GM19468 (cell line): ENCODE results near the gene MKRN3.

Source experiments
- ATAC-seq: cut with Tn5 transposase; IDR thresholded peaks from one replicate; pipeline ENCODE4 v1.9.1; 2021; ENCODE audit warnings: mild to moderate bottlenecking, moderate library complexity, moderate number of reproducible peaks; ENCODE audit not compliant: unreplicated experiment; ENCODE audit errors: extremely low read depth

MKRN3 gene

DNA sequence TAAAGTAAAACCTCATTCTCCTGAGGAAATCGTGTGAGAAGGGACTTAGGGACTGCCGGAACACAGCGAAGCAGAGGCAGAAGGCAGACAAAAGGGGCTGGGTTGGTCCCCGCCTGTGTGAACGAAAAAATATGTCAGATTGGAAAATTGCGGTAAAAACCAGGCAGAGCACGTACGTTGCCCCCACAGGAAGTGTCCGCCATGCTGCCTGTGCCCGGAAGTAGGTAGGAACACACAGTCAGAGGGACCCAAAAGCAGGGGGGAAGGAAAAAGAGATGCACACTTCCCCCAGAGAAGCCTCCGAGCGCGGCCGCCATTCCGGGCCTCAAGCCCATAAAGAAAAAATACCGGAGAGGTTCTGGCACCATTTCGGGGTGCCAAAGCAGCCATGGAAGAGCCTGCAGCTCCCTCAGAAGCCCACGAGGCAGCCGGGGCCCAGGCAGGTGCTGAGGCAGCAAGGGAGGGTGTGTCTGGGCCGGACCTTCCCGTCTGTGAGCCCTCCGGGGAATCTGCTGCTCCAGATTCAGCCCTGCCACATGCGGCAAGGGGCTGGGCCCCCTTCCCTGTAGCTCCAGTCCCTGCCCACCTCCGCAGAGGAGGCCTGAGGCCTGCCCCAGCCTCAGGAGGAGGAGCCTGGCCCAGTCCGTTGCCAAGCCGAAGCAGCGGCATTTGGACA lies at the start of gene MKRN3:
MKRN3 (plus strand) TSS at position 280 of the 676 bp plus-strand sequence; CDS start at position 389, 109 bp downstream.
- no peak for ATAC-seq

DNA sequence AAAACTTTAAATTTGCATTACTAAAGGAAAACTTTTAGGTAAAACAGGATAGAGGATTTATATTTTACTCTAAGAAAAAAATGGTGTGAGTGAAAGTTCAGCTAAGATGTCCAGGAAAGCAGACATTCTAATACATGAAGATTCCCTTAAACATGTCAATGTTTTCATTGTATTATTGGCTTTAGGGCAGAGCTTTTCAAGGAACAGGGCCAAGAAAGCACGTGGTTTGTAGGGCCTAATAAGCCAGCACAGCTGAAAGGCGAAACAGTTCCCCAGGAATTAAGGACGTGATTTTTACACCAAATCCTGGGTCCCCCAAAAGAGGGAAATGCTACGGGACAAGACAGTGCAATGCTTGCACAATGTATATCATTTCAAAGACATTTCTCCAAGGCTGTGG lies 48.6 kb upstream of the MKRN3 start:
- no peak for ATAC-seq

DNA sequence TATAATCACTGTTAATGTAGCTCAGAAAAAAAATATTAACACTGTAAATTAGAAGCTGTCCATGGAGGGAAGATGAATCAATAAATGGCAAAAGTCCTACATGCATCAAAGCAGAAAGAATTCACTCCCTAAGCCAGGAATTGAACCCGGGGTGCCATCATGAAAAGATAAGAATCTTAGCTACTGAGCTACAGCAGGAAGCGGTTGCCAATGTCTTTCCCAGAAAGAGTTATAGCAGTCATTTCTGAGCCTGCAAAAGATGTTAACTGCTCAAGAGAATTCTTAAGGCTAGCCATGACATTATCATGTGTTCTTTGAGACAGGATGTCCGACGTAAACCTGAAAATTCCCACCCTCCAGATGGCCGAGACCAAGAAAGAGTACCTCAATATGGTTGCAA lies 47.4 kb upstream of the MKRN3 start:
- no peak for ATAC-seq

DNA sequence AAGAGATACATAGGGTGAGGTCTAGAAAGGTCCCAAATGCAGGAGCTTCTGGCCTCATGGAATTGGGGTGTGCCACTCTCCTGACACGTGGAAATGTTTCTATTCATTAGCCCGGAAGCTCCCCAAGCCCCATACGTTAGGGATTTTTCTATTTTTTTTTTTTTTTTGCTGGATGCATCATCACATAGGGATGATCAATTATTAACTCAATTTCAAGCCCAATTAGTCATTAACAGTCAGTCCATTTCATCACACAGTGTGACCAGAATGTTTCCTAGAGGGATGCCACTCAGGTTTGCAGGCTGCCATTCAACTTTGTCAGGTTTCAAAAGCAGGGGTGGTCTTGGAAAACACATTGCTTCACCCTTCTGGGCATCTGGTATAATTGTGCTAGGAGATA lies 40.7 kb upstream of the MKRN3 start:
- no peak for ATAC-seq

DNA sequence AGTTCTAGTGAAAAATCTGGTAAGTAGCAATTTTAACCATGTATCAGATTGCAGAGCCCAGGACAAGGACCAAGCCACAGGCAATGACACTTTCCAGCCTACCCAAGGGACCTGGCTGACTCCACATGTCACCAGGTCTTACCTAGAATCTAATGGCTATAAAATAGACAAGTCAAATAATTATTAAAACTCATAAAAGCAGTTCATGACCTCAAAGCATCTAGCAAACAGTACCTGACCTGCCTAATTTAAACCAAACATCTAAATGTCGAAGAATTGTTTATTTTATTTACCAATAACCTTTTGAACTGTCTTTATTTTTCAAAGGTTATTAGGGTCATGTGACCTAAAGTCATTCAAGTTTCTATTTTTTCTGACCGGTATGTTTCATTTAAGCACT lies 35.6 kb upstream of the MKRN3 start:
- ATAC-seq, result no peak

DNA sequence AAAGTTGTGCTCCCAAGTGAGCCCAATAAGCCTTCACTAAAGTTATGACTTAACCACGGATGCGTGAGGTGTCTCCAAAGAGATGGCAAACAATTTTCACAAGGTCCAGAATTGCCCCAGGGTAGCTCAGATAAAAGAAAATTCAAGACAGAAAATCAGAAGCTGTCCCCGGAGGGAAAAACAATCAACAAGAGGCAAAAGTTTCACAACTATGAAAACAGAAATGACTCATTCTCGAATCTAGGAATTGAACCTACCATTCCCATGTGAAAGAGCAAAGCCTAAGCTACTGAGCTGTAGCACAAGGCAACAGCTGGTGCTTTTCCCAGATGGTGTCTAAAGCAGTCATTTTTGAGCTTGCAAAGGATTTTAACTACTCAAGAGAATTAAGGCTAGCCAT lies 33.5 kb upstream of the MKRN3 start:
- no peak for ATAC-seq

DNA sequence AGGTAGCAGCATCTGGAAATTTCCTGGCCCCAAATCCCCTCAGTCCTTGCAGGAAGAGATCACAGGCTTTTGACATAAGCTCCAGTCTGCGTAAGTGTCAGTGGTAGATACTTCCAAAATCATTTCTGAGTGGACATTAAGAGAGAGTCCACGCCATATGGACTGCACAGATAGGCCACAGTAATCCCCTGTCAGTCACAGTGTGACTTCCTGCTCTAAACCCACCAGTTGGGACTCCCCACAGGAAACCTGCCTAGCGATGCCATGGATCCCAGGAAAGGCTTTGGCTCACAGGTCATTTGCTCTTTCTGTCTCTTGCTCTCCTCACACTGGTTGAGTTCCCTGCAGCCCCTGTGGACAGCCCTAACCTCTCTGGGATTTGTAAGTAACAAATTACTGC lies 28.8 kb upstream of the MKRN3 start:
- ATAC-seq, result no peak

DNA sequence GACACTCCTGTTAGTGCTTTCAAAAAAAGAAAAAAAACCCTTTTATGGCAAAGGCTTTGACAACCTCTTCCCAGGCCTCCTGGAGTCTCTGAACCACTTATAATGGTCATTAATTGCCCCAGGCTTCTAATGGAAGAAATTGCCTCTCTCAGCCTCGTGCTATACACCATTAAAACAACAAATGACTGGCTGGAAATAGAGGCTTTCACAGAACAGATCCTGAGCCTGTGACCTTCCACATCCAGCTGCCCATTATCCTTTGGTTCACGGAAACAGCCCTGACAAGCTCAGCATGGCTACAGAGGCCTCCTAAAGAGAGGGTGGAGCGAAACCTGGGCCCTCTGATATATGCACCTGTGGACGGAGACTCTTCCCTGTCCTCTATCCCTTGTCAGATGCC lies 26.8 kb upstream of the MKRN3 start:
- ATAC-seq, result no peak

DNA sequence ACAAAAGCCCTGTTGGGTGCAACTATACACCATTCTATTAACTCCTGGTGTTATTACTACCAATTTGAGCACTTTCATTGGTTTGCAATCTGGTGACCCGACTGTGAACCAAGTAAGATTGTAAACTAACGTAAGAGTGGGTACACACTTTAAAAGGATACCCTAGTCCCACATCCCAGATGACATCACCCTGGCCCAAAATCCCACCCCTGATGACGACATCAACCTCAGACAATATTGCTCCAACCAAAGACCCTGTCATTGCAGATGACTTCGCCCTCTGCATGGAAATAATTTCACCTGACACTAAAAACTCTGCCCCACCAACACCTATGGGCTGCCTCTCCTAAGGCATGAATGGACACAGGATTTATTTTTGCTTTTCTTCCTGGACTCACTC lies 25.6 kb upstream of the MKRN3 start:
- no peak for ATAC-seq

DNA sequence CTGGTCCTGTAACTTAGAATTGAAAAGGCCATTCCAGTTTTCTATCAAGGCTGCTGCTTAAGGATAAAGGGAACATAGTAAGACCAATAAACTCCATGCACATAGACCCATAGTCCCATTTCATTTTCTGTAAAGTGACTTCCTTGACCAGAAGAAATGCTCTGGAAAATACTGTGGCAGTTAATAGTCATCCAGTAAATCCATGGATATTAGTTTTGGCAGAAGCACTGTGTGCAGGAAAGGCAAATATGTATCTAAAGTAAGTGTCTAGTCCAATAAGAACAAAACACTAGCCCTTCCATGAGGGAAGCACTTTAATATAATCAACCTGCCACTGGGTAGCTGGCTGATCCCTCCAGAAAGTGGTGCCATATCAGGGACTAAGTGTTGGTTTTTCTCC lies 19.3 kb upstream of the MKRN3 start:
- no peak for ATAC-seq

DNA sequence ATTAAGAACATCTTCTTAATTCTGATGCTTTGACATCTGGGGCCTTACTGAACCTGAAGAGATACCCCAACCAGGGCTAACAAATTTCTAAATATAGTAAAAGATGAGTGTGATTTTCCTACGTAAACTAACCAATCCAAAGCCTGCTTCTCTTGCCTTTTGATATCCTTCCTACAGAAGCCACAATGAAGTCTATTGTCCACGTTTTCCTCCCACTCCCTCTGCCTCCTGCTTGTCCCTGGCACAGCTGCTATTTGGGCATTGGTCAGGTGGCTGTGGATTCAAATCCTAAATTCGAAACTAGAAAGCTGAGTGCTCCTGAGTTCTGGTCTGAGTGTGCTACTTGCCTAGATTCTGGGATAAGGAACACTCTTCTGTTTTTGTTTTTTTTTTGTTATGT lies 17.4 kb upstream of the MKRN3 start:
- no peak for ATAC-seq

DNA sequence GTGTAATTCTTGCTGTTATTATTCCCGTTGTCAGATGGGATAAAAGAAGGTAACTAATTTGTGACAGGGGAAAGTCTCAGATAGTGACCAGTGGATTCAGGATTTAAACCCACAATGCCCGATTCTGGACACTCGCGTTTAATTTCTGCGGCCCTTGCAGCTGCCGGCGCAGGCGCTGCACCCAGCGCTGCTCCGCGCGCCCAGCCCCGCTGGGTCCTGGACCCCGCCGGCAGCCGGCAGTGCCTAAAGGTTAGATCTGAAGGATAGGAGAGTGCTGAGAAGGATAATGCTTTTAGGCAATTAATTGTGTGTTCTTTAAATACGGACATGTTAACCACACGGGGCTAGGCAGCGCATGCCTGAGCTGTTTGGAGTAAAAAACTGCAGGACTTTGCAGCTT lies 3.6 kb upstream of the MKRN3 start:
- ATAC-seq, result no peak

DNA sequence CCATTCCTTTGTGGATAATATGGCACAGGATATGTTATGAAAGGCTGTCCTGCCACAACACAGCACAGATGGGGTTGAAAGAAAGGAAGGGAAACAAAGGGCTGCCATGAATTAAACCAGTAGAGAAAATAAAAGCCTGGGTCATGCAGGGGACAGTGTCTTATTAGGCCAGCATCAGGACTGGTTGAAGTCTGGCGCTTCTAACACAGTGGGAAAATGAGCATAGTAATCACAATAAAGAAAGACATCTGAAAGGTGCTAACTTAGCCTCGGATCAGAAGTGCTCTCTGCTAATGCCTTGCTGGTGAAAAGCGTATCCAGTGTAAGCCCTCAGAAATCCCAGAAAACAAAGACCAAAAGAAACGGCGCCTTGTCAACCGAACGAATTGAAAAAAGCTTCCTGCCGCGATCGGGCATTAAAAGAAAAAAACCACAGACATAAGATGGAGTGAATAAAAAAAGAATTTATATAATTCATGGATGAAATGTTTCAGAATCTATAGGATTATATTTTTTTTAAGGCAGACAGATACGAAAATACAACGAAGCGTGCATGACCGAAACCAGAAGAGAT lies 566 bp upstream of the MKRN3 start:
- ATAC-seq, result no peak

DNA sequence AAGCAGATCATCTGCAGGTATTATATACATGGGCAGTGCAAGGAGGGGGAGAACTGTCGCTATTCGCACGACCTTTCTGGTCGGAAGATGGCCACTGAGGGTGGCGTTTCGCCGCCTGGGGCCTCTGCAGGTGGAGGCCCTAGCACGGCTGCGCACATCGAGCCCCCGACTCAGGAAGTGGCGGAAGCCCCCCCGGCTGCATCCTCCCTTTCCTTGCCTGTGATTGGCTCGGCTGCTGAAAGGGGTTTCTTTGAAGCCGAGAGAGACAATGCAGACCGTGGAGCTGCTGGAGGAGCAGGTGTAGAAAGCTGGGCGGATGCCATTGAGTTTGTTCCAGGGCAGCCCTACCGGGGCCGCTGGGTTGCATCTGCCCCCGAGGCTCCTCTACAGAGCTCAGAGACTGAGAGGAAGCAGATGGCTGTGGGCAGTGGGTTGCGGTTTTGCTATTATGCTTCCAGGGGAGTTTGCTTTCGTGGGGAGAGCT lies 639 bp downstream of the MKRN3 start:
- ATAC-seq, result no peak

DNA sequence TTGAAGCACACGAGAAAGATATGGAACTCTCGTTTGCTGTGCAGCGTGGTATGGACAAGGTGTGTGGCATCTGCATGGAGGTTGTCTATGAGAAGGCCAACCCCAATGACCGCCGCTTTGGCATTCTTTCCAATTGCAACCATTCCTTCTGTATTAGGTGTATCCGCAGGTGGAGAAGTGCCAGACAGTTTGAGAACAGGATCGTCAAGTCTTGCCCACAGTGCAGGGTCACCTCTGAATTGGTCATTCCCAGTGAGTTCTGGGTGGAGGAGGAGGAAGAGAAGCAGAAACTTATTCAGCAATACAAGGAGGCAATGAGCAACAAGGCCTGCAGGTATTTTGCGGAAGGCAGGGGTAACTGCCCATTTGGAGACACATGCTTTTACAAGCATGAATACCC lies 1.2 kb downstream of the MKRN3 start:
- ATAC-seq, result no peak

DNA sequence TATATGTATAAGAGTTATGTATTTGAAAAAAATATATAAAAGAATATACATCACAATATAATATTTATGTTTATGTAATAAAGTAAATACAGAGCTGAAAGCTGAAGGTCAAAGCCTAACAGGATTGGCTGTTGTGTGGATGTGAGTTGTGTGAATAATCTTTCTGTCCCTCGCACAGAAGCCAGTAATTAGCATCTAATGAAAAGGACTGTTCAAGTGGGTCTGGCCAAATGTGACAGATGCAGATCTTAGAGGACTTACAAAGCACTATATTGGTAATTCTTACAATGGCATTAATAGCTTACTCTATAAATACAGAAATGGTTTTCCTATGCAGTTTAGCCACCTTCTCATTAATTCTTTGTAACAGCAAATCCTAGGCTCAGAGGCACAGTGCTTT lies 2.4 kb downstream of the MKRN3 start:
- ATAC-seq, result no peak

DNA sequence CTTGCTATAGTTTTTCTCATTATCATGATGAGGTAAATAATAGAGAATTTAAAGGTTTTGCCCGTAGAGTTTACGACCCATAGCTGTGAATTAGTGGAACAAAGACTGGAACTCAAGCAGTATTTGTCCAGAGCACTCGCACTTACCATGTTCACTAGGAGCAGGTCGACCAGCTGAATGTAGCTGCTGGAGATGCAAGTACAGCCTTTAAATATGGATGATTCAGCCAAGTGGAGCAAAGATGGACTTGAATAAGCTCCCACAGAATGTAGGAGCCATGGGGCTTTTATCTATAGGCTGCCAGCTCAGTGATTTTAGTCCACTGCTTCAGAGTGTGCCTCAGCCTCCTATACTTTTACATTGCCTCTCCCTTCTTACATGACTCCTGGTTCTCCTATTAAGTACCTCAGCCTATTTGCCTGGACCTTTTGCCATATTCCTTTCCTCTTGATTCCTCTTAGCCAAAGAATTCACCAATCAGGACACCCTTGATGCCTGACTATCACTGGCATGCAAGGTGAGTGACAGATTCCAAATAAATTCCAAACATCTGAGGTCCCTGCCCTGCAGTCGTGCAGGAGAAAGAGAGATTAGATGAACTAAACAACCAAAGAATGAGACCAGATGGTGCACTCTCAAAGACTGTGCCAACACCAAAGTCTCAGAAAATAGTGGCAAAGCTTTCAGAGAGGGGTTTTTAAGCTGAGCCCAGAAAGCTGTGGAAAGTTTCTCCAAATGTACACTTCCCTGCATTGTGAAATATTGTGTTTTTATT lies 3.9 kb downstream of the MKRN3 start:
- no peak for ATAC-seq

DNA sequence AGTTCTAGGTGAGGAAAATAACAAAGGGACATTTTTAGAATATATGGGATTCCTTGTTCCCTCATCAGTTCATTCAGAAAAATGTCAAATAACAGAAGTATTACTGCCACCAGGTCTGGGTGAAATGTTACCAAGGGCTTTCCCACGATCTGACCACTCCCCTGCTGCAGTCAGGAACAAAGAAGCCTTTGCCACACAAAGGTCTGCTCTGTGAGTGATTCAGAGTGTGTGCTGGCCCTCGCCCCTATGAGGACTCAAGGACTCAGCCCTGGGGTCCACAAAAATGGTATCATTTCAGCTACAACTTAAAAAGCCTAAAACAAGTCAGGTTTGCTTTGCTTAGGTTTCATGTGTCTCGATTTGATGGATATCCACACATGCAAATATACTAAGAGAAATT lies 5.0 kb downstream of the MKRN3 start:
- no peak for ATAC-seq

DNA sequence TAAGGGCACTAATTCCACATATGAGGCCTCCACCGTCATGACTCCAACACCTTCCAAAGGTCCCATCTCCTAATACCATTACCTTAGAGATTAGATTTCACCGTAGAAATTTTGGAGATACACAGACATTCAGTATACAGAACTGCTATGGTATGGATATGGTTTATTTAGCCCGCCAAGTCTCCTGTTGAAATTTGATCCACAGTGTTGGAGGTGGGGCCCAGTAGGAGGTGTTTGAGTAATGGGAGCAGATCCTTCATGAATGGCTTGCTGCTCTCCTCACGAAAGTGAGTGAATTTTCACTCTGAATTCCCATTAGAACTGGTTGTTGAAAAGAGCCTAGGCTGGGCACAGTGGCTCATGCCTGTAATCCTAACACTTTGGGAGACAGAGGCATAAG lies 7.4 kb downstream of the MKRN3 start:
- no peak for ATAC-seq

DNA sequence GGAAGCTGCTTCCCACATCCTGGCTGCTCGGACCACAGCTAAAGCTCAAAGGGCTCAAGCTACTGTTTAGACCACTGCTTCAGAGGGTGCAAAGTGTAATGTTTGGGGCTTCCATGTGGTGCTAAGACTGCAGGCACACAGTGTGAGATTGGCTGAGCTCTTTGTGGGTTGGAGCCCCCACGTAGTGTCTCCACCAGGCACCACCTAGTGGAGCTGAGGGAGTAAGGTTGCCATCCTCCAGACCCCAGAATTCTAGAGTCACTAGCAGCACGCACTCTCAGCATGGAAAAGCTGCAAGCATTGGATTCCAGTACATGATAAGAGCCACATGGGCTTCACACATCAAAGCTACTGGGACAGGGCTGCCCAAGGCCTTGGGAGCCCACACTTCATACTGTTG lies 9.3 kb downstream of the MKRN3 start:
- no peak for ATAC-seq

DNA sequence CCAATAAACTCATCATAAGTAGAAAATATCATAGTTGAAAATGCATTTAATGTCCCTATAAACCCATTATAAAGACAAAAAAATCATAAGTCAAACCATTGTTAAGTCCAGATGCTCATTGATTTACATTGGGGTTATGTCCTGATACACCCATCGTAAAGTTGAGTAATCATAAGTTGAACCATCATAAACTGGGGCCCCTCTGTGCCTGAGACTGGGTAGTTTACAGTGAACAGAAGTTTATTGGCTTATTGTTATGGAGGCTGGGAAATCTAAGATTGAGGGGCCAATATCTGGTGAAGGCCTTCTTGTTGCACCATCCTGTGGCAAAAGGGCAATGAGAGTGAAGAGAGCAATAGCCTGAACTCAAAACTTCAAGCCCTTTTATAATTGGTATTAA lies 10.6 kb downstream of the MKRN3 start:
- no peak for ATAC-seq
